ENCODE data around the gene GBP5. TPM values are rescaled to one million over a fixed set of nuclear protein-coding genes. Genes with fewer than 3 reads are reported as not detected.
"Not testable (repeated sequence)": the region's sequence is repeated elsewhere in the genome, so short reads cannot be mapped to it uniquely, and the experiment has no call there.

GBP5 gene
- 2.5 TPM for polyA plus RNA-seq (2012; ENCODE audit: missing spikeins)

GRCh38 chr1:89272269-89273041 is at the start of gene GBP5:
GBP5 (minus strand) TSS chr1:89272860; CDS start chr1:89269555, 3,305 bp downstream.
- FAIRE-seq; DNase-seq (ENCODE audit: insufficient read length): not testable (repeated sequence)

- FAIRE-seq (no peak), DNase-seq (ENCODE audit: insufficient read length) (no peak)
- TF ChIP-seq POLR2A (IDR thresholded peaks at IDR 0.05; ENCODE audit: low read depth, low read length) (no peak), POLR2AphosphoS5 (IDR thresholded peaks at IDR 0.05; ENCODE audit: low read depth, low read length) (no peak), TAF1 (IDR thresholded peaks at IDR 0.05; ENCODE audit: borderline replicate concordance, low read depth, low read length) (no peak)
Observed at GRCh38 chr1:89322402-89322801, 49.7 kb upstream of the GBP5 start.

GRCh38 chr1:89312572-89312971 is 39.9 kb upstream of the GBP5 start:
- no peak for TF ChIP-seq POLR2A (IDR thresholded peaks at IDR 0.05; ENCODE audit: low read depth, low read length)
- TF ChIP-seq POLR2AphosphoS5 (IDR thresholded peaks at IDR 0.05; ENCODE audit: low read depth, low read length): no peak
- no peak for TF ChIP-seq TAF1 (IDR thresholded peaks at IDR 0.05; ENCODE audit: borderline replicate concordance, low read depth, low read length)
- no peak for DNase-seq (ENCODE audit: insufficient read length)
- no peak for FAIRE-seq

- no peak for FAIRE-seq
- DNase-seq (ENCODE audit: insufficient read length): no peak
- no peak for TF ChIP-seq POLR2AphosphoS5 (IDR thresholded peaks at IDR 0.05; ENCODE audit: low read depth, low read length)
- TF ChIP-seq POLR2A (IDR thresholded peaks at IDR 0.05; ENCODE audit: low read depth, low read length): no peak
- TF ChIP-seq TAF1 (IDR thresholded peaks at IDR 0.05; ENCODE audit: borderline replicate concordance, low read depth, low read length): no peak
Observed at GRCh38 chr1:89311757-89312156, 39.1 kb upstream of the GBP5 start.

- TF ChIP-seq TAF1 (IDR thresholded peaks at IDR 0.05; ENCODE audit: borderline replicate concordance, low read depth, low read length): no peak
- TF ChIP-seq POLR2AphosphoS5 (IDR thresholded peaks at IDR 0.05; ENCODE audit: low read depth, low read length): no peak
- TF ChIP-seq POLR2A (IDR thresholded peaks at IDR 0.05; ENCODE audit: low read depth, low read length): no peak
- FAIRE-seq (peak; percentile 77), DNase-seq (ENCODE audit: insufficient read length) (no peak)
Observed at GRCh38 chr1:89310976-89311375, 38.3 kb upstream of the GBP5 start.

- TF ChIP-seq POLR2AphosphoS5 (IDR thresholded peaks at IDR 0.05; ENCODE audit: low read depth, low read length): no peak
- no peak for TF ChIP-seq TAF1 (IDR thresholded peaks at IDR 0.05; ENCODE audit: borderline replicate concordance, low read depth, low read length)
- TF ChIP-seq POLR2A (IDR thresholded peaks at IDR 0.05; ENCODE audit: low read depth, low read length): no peak
- FAIRE-seq (peak; percentile 21), DNase-seq (ENCODE audit: insufficient read length) (no peak)
Observed at GRCh38 chr1:89310505-89310904, 37.8 kb upstream of the GBP5 start.

GRCh38 chr1:89309828-89310227 is 37.2 kb upstream of the GBP5 start:
- FAIRE-seq: no peak
- TF ChIP-seq TAF1 (IDR thresholded peaks at IDR 0.05; ENCODE audit: borderline replicate concordance, low read depth, low read length) (no peak), POLR2AphosphoS5 (IDR thresholded peaks at IDR 0.05; ENCODE audit: low read depth, low read length) (no peak), POLR2A (IDR thresholded peaks at IDR 0.05; ENCODE audit: low read depth, low read length) (no peak)
- DNase-seq (ENCODE audit: insufficient read length): no peak

GRCh38 chr1:89306273-89306672 is 33.6 kb upstream of the GBP5 start:
- TF ChIP-seq POLR2A (IDR thresholded peaks at IDR 0.05; ENCODE audit: low read depth, low read length) (no peak), TAF1 (IDR thresholded peaks at IDR 0.05; ENCODE audit: borderline replicate concordance, low read depth, low read length) (no peak)
- no peak for DNase-seq (ENCODE audit: insufficient read length)
- no peak for FAIRE-seq

GRCh38 chr1:89305493-89305892 is 32.8 kb upstream of the GBP5 start:
- TF ChIP-seq POLR2A (IDR thresholded peaks at IDR 0.05; ENCODE audit: low read depth, low read length) (no peak), TAF1 (IDR thresholded peaks at IDR 0.05; ENCODE audit: borderline replicate concordance, low read depth, low read length) (no peak), POLR2AphosphoS5 (IDR thresholded peaks at IDR 0.05; ENCODE audit: low read depth, low read length) (no peak)
- DNase-seq (ENCODE audit: insufficient read length) (no peak), FAIRE-seq (peak; percentile 14)

- no peak for DNase-seq (ENCODE audit: insufficient read length)
- FAIRE-seq: no peak
- TF ChIP-seq POLR2AphosphoS5 (IDR thresholded peaks at IDR 0.05; ENCODE audit: low read depth, low read length) (no peak), POLR2A (IDR thresholded peaks at IDR 0.05; ENCODE audit: low read depth, low read length) (no peak), TAF1 (IDR thresholded peaks at IDR 0.05; ENCODE audit: borderline replicate concordance, low read depth, low read length) (no peak)
Observed at GRCh38 chr1:89304572-89305230, 32.0 kb upstream of the GBP5 start.

- no peak for DNase-seq (ENCODE audit: insufficient read length)
- TF ChIP-seq POLR2A (IDR thresholded peaks at IDR 0.05; ENCODE audit: low read depth, low read length) (no peak), POLR2AphosphoS5 (IDR thresholded peaks at IDR 0.05; ENCODE audit: low read depth, low read length) (no peak), TAF1 (IDR thresholded peaks at IDR 0.05; ENCODE audit: borderline replicate concordance, low read depth, low read length) (no peak)
- no peak for FAIRE-seq
Observed at GRCh38 chr1:89302697-89303332, 30.2 kb upstream of the GBP5 start.

- not testable (repeated sequence) for DNase-seq (ENCODE audit: insufficient read length)
Observed at GRCh38 chr1:89299739-89300463, 27.2 kb upstream of the GBP5 start.

More at GRCh38 chr1:89299739-89300463, 27.2 kb upstream of the GBP5 start:
- FAIRE-seq: peak; percentile 79
